Endothelial cell of umbilical vein (primary cell): ENCODE measurements around the gene C1QL2.

Experiments
- POLR2A ChIP-seq: IDR thresholded peaks from 2 replicates; pipeline ENCODE4 v1.6.1; 2012; ENCODE audit warnings: low read depth, mild to moderate bottlenecking, control low read depth, low read length
- TF ChIP-seq, protein P1 (sequence below), 2 donors: IDR thresholded peaks; 1 replicate in 1 of 2; 2 replicates in 1 of 2; pipeline ENCODE4 v1.5.1; 2011; ENCODE audit warnings: low read length in 2 of 2, mild to moderate bottlenecking in 2 of 2, moderate library complexity in 2 of 2, control low read depth in 1 of 2, inconsistent platforms in 1 of 2, low read depth in 1 of 2; ENCODE audit not compliant: insufficient read depth in 1 of 2; ENCODE audit errors: extremely low read depth in 1 of 2

DNA sequence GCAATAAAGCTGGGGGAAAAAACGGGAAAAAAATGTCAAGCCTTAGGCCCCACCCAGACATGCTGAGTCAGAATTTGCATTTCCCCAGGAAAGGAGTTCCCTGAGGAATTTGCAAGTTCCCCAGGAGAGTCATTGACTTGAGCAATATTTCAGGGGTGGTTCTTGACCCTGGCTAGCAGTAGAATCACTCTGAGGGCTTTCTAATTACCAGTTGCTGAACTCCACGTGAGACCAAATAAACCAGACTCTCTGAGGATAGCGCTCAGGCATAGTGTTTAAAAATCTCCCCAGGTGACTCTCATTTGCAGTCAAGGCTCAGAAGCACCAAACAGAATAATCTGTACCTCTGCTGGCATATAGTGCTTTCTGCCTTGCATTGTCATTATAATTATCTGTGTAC, 48.7 kb downstream of the C1QL2 start:
- TF ChIP-seq POLR2A = no peak
- TF ChIP-seq, protein P1, sequence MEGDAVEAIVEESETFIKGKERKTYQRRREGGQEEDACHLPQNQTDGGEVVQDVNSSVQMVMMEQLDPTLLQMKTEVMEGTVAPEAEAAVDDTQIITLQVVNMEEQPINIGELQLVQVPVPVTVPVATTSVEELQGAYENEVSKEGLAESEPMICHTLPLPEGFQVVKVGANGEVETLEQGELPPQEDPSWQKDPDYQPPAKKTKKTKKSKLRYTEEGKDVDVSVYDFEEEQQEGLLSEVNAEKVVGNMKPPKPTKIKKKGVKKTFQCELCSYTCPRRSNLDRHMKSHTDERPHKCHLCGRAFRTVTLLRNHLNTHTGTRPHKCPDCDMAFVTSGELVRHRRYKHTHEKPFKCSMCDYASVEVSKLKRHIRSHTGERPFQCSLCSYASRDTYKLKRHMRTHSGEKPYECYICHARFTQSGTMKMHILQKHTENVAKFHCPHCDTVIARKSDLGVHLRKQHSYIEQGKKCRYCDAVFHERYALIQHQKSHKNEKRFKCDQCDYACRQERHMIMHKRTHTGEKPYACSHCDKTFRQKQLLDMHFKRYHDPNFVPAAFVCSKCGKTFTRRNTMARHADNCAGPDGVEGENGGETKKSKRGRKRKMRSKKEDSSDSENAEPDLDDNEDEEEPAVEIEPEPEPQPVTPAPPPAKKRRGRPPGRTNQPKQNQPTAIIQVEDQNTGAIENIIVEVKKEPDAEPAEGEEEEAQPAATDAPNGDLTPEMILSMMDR (IDR thresholded peaks at IDR 0.05; ENCODE audit: extremely low read depth in 1 of 2, insufficient read depth in 1 of 2, low read depth in 1 of 2, low read length in 2 of 2) = no peak
